Heart left ventricle (tissue), 13 donors: ENCODE measurements around the gene DCAF11.

ENCODE experiments used
- CTCF ChIP-seq, 12 donors: fragments of 200-600 bp; sonication (generic) in 4 of 12; IDR thresholded peaks; one replicate each; pipeline versions ENCODE4 v1.5.0 to v1.8.0; 2018 to 2022; ENCODE audit warnings: antibody characterized with exemption in 12 of 12, mild to moderate bottlenecking in 5 of 12
- POLR2A ChIP-seq, 2 donors: fragments of 450-650 bp; IDR thresholded peaks; one replicate each; pipeline ENCODE4 v1.6.1; 2017; ENCODE audit warnings: antibody characterized with exemption in 2 of 2, mild to moderate bottlenecking in 2 of 2, moderate library complexity in 2 of 2
- donor health status: ischemic (EF 13 %, LVEDD 7.1; RV severe dilation, severe dysfunction).
- donor health status: DM: no; HTN: yes; CAD: no.
- donor health status: DM: no; HTN: no; CAD: no.
- donor health status: ischemic (EF 25% LVEDD 6.9; RV normal size, moderate dysfunction).
- donor health status: ischemic (EF 25% LVEDD 5.7; RV mildly dilated, moderate dysfunction).
- donor health status: ischemic (EF 35%, LVEDD 5.7; RV mildly dilated, moderate dysfunction).
- donor health status: nonischemic (EF 11% LVEDD 7.7; RV severe dilation, severe dysfunction).
- donor health status: DM: yes; HTN: yes; CAD: no.
- donor health status: PGD.
- donor health status: ischemic (EF 29% LVEDD 5.4; RV normal size, mild dysfunction).
- donor health status: nonischemic (EF 23%, LVEDD 6.1; RV moderate dilation, normal function).

GRCh38 chr14:24096545-24097181 lies 17.9 kb upstream of the DCAF11 start:
- no peak for TF ChIP-seq CTCF (IDR thresholded peaks at IDR 0.05)
- no peak for TF ChIP-seq POLR2A (IDR thresholded peaks at IDR 0.05)
